PC-3 (cell line): Measurements from ENCODE around the gene SAPCD1. TPM values are rescaled to one million over a fixed set of nuclear protein-coding genes. Genes with fewer than 3 reads are reported as not detected.

ENCODE experiments used
- ATAC-seq: fragments of 200-7000 bp; cut with Tn5 transposase; 2 replicates; pipeline ENCODE4 v1.9.1; 2020; ENCODE audit warnings: mild to moderate bottlenecking, moderate library complexity
- BruUV-seq: library from RNA; stranded (reverse); fragments of 400-500 nt; replicated peaks from 2 replicates; lab custom pipeline; 2021; lab: Mats Ljungman, UMichigan
- CTCF ChIA-PET: fragments of 300-600 bp; sonication (Branson Sonifier 250); formaldehyde crosslinking; loops from one replicate; lab custom pipeline; 2022; ENCODE audit warnings: antibody characterized with exemption; lab: Charles Lee
- POLR2A ChIA-PET: fragments of 300-600 bp; sonication (Branson Sonifier 250); formaldehyde crosslinking; loops from one replicate; lab custom pipeline; 2022; ENCODE audit warnings: antibody characterized with exemption; ENCODE audit not compliant: unreplicated experiment; lab: Charles Lee
- DNase-seq: peaks from one replicate; pipeline ENCODE4 v3.0.0-alpha.2; 2015
- H2AFZ ChIP-seq: fragments of 300-600 bp; sonication (generic); 2 replicates; pipeline ENCODE4 v1.6.0; 2016; ENCODE audit warnings: antibody characterized with exemption, low read length
- H3F3A ChIP-seq: fragments of 300-600 bp; sonication (generic); one replicate; pipeline ENCODE4 v1.6.0; 2017; ENCODE audit warnings: antibody characterized with exemption, low read length, control low read depth, mild to moderate bottlenecking; ENCODE audit not compliant: unreplicated experiment
- H3K27ac ChIP-seq: fragments of 300-600 bp; sonication (generic); 2 replicates; pipeline ENCODE4 v1.5.1; 2016; ENCODE audit warnings: mild to moderate bottlenecking, low read length
- H3K27me3 ChIP-seq: fragments of 300-600 bp; sonication (generic); 2 replicates; pipeline ENCODE4 v1.6.1; 2016; ENCODE audit warnings: low read length, mixed read lengths
- H3K36me3 ChIP-seq: fragments of 300-600 bp; sonication (generic); 2 replicates; pipeline ENCODE4 v1.6.1; 2016; ENCODE audit warnings: low read depth, mixed run types, low read length, mixed read lengths
- H3K4me1 ChIP-seq: fragments of 300-600 bp; sonication (generic); 2 replicates; pipeline ENCODE4 v1.5.1; 2016; ENCODE audit warnings: low read length; ENCODE audit not compliant: insufficient read depth
- H3K4me2 ChIP-seq: fragments of 300-600 bp; sonication (generic); 2 replicates; pipeline ENCODE4 v1.6.0; 2016; ENCODE audit warnings: low read length
- H3K4me3 ChIP-seq: fragments of 300-600 bp; sonication (generic); 2 replicates; pipeline ENCODE4 v1.5.1; 2016; ENCODE audit warnings: mild to moderate bottlenecking, low read length, mixed read lengths
- H3K79me2 ChIP-seq: fragments of 300-600 bp; sonication (generic); 2 replicates; pipeline ENCODE4 v1.6.1; 2017; ENCODE audit warnings: low read length, mixed read lengths
- H3K9ac ChIP-seq: fragments of 300-600 bp; sonication (generic); 2 replicates; pipeline ENCODE4 v1.6.0; 2016; ENCODE audit warnings: mild to moderate bottlenecking, low read length
- H3K9me2 ChIP-seq: fragments of 300-600 bp; sonication (generic); replicated peaks from 2 replicates; pipeline ENCODE4 v1.6.1; 2016; ENCODE audit warnings: mixed run types, low read length, mixed read lengths
- H3K9me3 ChIP-seq: fragments of 300-600 bp; sonication (generic); 2 replicates; pipeline ENCODE4 v1.6.1; 2016; ENCODE audit warnings: low read length, mixed read lengths
- H4K20me1 ChIP-seq: fragments of 300-600 bp; sonication (generic); 2 replicates; pipeline ENCODE4 v1.6.1; 2016; ENCODE audit warnings: low read length, mixed read lengths
- EZH2 ChIP-seq: fragments of 300-600 bp; sonication (generic); IDR thresholded peaks from one replicate; pipeline ENCODE4 v1.6.1; 2017; ENCODE audit warnings: antibody characterized with exemption, mild to moderate bottlenecking, low read length; ENCODE audit not compliant: unreplicated experiment
- EZH2phosphoT487 ChIP-seq: fragments of 300-600 bp; sonication (generic); IDR thresholded peaks from 2 replicates; pipeline ENCODE4 v1.6.1; 2018; ENCODE audit warnings: mild to moderate bottlenecking, antibody characterized with exemption, low read length, borderline replicate concordance
- intact Hi-C: fragments of 100-400 bp; cut with micrococcal nuclease; formaldehyde crosslinking; loops from 2 replicates; pipeline ENCODE4 v1.9.0; 2023
- total RNA-seq: library from RNA; depleted of rRNA; stranded (reverse); fragments of >200 nt; gene quantifications from 2 replicates; pipeline ENCODE4 v1.2.3, GENCODE V29; 2014
- TF ChIP-seq, protein P1 (sequence below): fragments of 300-600 bp; sonication (generic); conservative IDR thresholded peaks from 2 replicates; pipeline ENCODE4 v1.5.1; 2017; ENCODE audit warnings: antibody characterized with exemption, low read depth, mild to moderate bottlenecking, low read length

The SAPCD1 gene
- total RNA-seq, 1 experiment from 2014 or later, result 4.2 TPM

DNA sequence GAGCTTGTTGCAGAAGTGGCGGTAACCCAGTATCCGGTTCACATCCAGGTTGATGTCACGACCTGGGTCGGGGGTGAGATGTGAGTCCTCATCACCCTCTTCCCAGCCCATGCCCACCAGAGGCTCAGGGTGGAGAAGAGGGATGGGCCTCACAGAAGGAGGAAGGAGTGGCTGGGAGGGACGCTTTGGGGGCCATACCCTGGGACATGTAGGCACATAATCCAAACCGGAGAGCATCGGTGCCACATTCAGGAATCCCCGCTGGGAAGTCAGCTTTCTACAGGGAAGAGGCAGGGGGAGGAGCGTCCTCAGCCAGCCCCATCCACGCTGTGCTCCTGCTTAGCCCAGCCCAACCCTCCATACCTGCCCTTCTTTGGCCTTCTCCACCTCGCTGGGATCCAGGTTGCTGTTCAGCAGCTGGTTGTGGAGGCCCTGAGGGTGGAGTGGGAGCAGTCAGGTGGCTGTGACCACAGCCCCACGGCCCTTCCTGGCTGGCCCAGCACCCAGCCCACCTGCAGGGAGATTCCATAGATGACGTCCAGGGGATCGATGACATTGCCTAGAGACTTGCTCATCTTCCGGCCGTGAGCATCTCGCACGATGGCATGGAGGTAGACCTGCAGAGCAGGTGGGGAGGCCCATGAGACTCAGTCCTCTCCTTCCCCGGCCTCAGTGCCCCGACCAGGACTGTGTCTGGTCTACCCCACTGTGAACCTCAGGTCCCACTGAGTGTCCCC is 18.2 kb downstream of the SAPCD1 start:
- H3K9ac ChIP-seq, result no peak overlapping the region
- H4K20me1 ChIP-seq, result no peaks in the 10 kb centered on the region
- no peaks in the 10 kb centered on the region for H3K79me2 ChIP-seq
- H3K9me2 ChIP-seq, result no peaks in the 10 kb centered on the region
- ATAC-seq (no peak), DNase-seq (no peak)
- intact Hi-C loops, result no loop called here
- H3K36me3 ChIP-seq, result peaks cover 57% of the 10 kb centered on the region
- TF ChIP-seq EZH2 (no peak), EZH2phosphoT487 (no peak)
- TF ChIP-seq, protein P1, sequence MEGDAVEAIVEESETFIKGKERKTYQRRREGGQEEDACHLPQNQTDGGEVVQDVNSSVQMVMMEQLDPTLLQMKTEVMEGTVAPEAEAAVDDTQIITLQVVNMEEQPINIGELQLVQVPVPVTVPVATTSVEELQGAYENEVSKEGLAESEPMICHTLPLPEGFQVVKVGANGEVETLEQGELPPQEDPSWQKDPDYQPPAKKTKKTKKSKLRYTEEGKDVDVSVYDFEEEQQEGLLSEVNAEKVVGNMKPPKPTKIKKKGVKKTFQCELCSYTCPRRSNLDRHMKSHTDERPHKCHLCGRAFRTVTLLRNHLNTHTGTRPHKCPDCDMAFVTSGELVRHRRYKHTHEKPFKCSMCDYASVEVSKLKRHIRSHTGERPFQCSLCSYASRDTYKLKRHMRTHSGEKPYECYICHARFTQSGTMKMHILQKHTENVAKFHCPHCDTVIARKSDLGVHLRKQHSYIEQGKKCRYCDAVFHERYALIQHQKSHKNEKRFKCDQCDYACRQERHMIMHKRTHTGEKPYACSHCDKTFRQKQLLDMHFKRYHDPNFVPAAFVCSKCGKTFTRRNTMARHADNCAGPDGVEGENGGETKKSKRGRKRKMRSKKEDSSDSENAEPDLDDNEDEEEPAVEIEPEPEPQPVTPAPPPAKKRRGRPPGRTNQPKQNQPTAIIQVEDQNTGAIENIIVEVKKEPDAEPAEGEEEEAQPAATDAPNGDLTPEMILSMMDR, result no peak
- H3F3A ChIP-seq, result peaks cover 3% of the 10 kb centered on the region
- H3K4me3 ChIP-seq, result no peak overlapping the region
- CTCF ChIA-PET, result no interaction called here
- POLR2A ChIA-PET, result interaction anchor here (0.6 kb wide), 1 partner anchor 47 kb away, joined by 3 read pairs; the partner anchor contains the start of gene HSPA1B
- H3K27ac ChIP-seq, result no peak overlapping the region
- H3K9me3 ChIP-seq, result no peaks in the 10 kb centered on the region
- H2AFZ ChIP-seq, result no peak overlapping the region
- no peak overlapping the region for H3K4me2 ChIP-seq
- no TSS peak for BruUV-seq
- no peaks in the 10 kb centered on the region for H3K27me3 ChIP-seq
- peaks cover 22% of the 10 kb centered on the region for H3K4me1 ChIP-seq

GRCh38 chr6:31781244-31782125 is 19.0 kb downstream of the SAPCD1 start:
- BruUV-seq, result no TSS peak
- Histone ChIP-seq H3K4me2 (no peak overlapping the region), H3K4me3 (no peak overlapping the region), H3F3A (peaks cover 3% of the 10 kb centered on the region), H3K4me1 (peaks cover 14% of the 10 kb centered on the region), H3K9me2 (no peaks in the 10 kb centered on the region), H3K9ac (no peak overlapping the region), H3K9me3 (no peaks in the 10 kb centered on the region), H4K20me1 (no peaks in the 10 kb centered on the region), H3K36me3 (peaks cover 59% of the 10 kb centered on the region), H2AFZ (no peak overlapping the region), H3K79me2 (no peaks in the 10 kb centered on the region), H3K27ac (no peak overlapping the region), H3K27me3 (no peaks in the 10 kb centered on the region)
- DNase-seq, result no peak
- intact Hi-C loops, result no loop called here
- ChIA-PET POLR2A (no interaction called here), CTCF (no interaction called here)
- no peak for ATAC-seq
- TF ChIP-seq EZH2 (no peak), EZH2phosphoT487 (no peak)
- TF ChIP-seq, protein P1, result no peak
